Cardiac fibroblast (primary cell): Measurements from ENCODE around the gene HSPD1.
A peak's percentile ranks its signal among the peaks of the same experiment; 100 is the strongest.
"Not testable (repeated sequence)": the region's sequence is repeated elsewhere in the genome, so short reads cannot be mapped to it uniquely, and the experiment has no call there.

Experiments
- DNase-seq, 2 donors: peaks; one replicate each; pipeline versions ENCODE4 v3.0.0 to v3.0.0-alpha.2; 2010; ENCODE audit warnings: low read depth in 2 of 2
- H3K4me3 ChIP-seq, 2 donors: replicated peaks in 1 of 2; 1 replicate in 1 of 2; 2 replicates in 1 of 2; pipeline ENCODE4 v1.5.1; 2011; ENCODE audit warnings: low read depth in 2 of 2, low read length in 2 of 2, mild to moderate bottlenecking in 2 of 2, moderate library complexity in 1 of 2
- CTCF ChIP-seq: IDR thresholded peaks from one replicate; pipeline ENCODE4 v1.5.1; 2011; ENCODE audit warnings: low read depth, mild to moderate bottlenecking, low read length, inconsistent platforms

HSPD1 gene

GRCh38 chr2:197460649-197461048 lies 39.0 kb downstream of the HSPD1 start:
- TF ChIP-seq CTCF, result no peak
- no peak overlapping the region for H3K4me3 ChIP-seq
- DNase-seq, result no peak

- no peak for TF ChIP-seq CTCF
- peak overlapping the region in 1 of 2 donors; percentile 4 for H3K4me3 ChIP-seq
- DNase-seq, result no peak
These were observed 44.2 kb downstream of the HSPD1 start for GRCh38 chr2:197455428-197455827.

- peak overlapping the region; percentile 89 to 99 for H3K4me3 ChIP-seq
- no peak for DNase-seq
- no peak for TF ChIP-seq CTCF
These were observed 44.7 kb downstream of the HSPD1 start for GRCh38 chr2:197454923-197455322.

- H3K4me3 ChIP-seq, result peak overlapping the region; percentile 89 to 99
- no peak for TF ChIP-seq CTCF
- peak in 1 of 2 donors; percentile 95 for DNase-seq
These were observed 45.7 kb downstream of the HSPD1 start for GRCh38 chr2:197453914-197454398.

GRCh38 chr2:197453123-197453913 lies 46.3 kb downstream of the HSPD1 start, which contains the start of gene COQ10B:
Gene COQ10B, plus strand, starts transcription at chr2:197453552. Its CDS starts 9 bp downstream, at chr2:197453561.
- DNase-seq, result peak; percentile 100
- peak within 1 kb of the TSS; percentile 89 to 99 for H3K4me3 ChIP-seq
- peak; percentile 27 for TF ChIP-seq CTCF

GRCh38 chr2:197452754-197453122 lies 46.9 kb downstream of the HSPD1 start:
- TF ChIP-seq CTCF, result no peak
- peak overlapping the region; percentile 59 to 62 for H3K4me3 ChIP-seq
- DNase-seq, result no peak

- DNase-seq, H3K4me3 ChIP-seq: not testable (repeated sequence)
These were observed 48.7 kb downstream of the HSPD1 start for GRCh38 chr2:197450935-197451358.
